HG02970 (cell line): ENCODE measurements around the gene BLM.
"Not testable (repeated sequence)": the region's sequence is repeated elsewhere in the genome, so short reads cannot be mapped to it uniquely, and the experiment has no call there.

ENCODE experiments used
- ATAC-seq: cut with Tn5 transposase; IDR thresholded peaks from one replicate; pipeline ENCODE4 v1.9.1; 2021; ENCODE audit warnings: mild to moderate bottlenecking, moderate library complexity, moderate number of reproducible peaks; ENCODE audit not compliant: unreplicated experiment, low FRiP score

The BLM gene

DNA sequence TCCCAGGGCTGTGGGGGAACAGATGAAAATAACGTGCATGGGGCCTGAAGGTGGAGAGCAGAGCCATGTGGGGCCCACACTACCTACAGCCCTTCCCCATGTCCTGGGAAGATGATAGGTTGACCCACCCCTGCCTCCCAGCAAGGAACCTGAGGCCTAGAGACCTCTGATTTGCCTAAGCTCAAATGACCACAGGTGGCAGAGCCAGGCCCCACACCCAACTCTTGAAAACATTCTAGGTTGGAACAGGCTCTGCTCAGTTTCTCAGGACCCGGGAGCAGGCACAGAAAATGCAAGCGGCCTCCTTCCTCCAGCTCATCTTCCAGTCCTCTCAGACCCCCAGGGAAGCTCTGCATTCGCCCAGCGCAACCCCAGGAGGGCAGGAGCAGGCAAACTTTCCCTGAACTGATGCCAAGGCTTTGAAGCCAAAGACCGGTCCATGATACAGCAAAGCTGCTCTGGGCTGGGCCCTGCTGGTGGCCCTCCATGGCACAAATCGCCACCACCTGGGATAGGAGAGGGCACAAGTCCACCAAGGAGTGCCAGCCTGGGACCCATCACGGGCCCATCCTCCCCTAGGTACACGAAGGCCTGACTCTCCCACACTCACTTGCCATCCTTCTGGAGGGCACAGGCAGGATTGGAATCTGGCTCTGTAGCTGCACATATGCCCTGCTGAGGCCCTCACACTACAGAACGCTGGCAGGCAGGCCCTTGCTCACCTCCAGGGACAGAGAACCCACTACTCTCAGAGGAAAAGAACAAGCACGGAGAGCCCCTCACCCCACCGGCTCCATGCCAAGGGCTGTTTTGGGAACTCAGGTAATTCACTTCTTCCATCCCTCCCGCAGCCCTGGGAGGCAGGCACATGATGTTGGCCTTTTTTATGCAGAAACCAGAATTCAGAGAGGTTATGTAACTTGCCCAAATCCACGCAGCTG lies 100.2 kb downstream of the BLM start:
- no peak for ATAC-seq

DNA sequence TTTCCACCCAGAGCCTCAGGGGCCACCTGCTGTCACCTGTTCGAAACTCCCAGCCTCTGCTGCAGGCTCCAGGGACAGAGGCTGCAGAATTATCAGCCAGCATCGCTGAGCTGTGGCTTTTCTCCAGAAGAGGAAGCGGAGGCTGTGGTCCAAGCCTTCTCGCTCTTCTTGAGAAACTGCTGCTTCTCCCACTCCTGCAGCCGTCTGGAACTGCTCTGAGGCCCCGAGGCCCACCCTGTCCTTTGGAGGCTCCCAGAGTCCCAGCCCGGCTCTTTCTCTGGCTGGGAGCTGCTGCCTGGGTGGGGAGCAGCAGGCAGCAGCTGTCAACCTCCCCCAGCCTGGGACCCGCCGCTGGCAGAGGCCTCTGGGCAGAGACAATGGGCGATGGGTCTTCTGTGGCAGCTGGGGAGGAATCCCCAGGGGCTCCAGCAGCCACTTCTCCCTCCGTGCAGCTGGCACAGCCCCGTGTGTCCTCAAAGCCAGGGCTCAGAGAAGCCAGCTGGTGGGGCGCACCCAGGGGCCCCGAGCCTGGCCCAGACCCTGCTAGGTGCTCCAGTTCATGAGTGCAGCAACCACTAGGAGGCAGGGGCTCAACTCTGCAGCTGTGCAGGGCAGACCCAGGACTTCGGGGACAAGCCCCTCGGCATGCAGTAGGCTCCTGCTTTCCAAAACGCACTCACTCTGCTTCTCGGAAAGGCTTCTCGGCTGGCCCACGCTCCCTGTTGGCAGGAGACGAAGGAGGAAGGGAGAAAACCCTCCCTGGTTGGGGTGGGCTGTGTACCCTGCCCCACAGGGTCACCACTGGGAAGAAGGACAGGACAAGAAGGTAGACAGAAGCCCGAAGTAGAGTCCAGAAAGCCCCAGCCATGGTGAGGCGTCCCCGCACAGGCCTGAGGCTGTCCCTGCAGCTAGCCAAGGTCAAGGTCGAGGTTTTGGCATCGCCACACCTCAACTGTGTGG lies 101.4 kb downstream of the BLM start:
- no peak for ATAC-seq

DNA sequence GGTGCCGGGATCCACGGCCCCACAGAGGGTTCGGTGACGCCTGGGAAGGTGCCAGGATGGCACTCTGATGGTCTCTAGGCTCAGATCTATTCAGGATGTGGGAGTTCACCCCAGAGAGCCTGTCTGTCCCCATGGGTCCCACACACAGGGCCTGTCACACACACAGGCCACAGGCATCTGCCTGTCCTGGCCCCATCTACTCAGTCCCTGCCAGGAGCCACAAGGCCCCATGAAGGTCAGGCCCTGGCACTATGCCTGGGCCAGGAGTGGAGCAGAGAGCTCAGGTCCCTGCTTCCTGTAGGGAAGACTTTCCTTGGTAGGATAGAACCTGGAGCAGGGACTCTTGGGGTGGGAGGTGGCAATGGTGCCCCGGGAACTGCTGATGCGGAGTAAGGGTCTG lies 102.2 kb downstream of the BLM start:
- no peak for ATAC-seq

DNA sequence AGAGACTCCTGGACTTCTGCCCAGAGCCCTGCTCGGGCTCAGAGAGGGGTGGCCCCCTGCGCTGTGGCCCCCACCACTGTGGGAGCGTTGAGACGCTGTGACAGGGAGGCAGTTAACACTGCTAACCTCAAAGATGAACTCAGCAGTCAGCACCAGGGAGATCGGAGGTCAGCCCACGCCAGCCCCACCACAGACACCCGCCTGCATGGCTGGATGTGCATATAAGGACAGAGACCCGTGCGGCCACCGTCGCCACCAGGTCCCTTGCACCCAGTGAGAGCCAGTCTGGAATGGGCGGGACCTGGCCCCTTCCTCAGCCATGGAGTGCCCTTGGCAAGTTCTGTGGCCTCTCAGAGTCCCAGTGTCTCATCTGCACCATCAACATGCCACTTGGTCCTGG lies 102.7 kb downstream of the BLM start:
- ATAC-seq = no peak

DNA sequence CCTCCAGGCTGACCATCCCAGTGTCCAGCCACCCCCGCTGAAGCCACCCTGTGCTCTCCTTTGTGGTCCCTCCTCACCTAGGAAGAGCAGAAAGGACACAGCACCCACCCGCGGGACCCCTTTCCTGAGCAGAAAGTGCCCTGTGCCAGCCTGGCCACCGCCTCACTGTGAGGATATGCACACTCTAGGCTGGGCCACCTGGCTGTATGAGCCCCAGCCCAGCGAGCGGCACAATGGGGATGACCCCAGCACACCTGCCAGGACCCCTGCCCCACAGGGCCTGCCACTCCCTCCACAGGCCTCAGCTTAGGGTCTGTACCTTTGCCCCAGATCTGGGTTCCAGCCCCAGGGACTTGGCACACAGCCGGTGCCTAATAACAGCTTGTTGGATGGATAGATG lies 103.3 kb downstream of the BLM start:
- no peak for ATAC-seq

DNA sequence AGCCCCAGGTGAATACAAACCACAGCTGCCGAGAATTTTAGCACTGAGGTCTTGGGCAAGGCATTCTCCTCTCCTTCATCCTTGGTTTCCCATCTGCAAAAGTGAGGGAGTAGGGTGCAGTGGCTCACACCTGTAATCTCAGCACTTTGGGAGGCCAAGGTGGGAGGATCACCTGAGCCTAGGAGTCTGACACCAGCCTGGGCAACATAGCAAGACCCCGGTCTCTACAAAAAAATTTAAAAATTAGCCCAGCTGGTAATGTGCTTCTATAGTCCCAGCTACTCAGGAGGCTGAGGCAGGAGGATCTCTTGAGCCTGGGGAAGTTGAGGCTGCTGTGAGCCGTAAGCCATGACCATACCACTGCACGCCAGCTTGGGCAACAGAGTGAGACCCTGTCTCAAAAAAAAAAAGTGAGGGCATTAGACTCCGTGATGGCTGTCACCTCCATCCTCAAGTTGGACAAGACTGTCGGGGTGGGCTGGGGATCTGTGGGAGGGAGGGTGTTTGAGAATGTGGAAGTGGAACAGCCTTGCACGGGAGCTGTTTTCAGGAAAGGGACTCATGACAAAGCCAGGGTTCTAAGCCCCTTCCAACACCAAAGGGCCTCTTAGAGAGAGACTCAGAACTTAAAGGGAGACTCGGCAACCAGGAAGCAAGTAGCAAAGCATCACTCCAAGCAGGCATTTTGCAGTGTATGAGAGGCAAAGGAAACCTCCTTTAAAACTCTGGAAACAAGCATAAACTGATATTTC lies 105.2 kb downstream of the BLM start:
- ATAC-seq = no peak

DNA sequence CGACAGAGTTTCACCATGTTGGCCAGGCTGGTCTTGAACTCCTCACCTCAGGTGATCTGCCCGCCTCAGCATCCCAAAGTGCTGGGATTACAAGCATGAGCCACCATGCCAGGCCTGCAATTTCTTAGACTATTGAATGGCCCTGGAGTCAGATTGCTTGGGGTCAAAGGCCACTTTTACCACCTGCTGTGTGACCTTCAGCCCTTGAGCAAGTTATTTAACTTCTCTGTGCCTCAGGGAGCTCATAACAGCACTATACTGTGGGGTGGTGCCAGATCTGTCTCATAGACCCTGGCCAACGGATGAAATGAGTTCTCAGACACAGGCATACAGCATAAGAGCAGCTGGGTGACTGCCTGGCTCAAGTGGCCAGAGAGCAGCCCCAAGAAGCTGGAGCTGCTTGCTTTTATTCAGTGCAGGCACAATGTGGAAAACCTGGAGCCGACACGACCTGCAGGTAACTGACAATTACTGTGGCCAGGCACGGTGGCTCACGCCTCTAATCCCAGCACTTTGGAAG lies 106.4 kb downstream of the BLM start:
- ATAC-seq = no peak

DNA sequence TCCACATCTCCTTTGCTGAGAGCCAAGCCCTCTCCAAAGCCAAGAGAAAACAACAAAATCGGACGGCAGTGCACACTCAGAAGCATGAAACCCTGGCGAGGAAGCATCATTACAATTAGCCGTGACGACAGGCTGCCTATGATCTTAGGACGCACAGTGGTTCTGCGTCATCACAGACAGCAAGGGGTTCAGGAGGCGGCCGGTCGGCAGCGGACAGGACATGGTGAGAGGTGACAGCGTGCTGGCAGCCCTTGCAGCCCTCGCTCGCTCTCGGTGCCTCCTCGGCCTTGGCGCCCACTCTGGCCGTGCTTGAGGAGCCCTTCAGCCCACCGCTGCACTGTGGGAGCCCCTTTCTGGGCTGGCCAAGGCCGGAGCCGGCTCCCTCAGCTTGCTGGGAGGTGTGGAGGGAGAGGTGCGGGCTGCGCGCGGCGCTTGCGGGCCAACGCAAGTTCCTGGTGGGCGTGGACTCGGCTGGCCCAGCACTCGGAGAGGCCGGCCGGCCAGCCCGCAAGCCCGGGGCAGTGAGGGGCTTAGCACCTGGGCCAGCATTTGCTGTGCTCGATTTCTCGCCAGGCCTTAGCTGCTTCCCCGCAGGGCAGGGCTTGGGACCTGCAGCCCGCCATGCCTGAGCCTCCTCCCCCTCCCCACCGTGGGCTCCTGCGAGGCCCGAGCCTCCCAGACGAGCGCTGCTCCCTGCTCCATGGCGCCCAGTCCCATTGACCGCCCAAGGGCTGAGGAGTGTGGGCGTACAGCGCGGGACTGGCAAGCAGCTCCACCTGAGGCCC lies 108.2 kb downstream of the BLM start:
- not testable (repeated sequence) for ATAC-seq

DNA sequence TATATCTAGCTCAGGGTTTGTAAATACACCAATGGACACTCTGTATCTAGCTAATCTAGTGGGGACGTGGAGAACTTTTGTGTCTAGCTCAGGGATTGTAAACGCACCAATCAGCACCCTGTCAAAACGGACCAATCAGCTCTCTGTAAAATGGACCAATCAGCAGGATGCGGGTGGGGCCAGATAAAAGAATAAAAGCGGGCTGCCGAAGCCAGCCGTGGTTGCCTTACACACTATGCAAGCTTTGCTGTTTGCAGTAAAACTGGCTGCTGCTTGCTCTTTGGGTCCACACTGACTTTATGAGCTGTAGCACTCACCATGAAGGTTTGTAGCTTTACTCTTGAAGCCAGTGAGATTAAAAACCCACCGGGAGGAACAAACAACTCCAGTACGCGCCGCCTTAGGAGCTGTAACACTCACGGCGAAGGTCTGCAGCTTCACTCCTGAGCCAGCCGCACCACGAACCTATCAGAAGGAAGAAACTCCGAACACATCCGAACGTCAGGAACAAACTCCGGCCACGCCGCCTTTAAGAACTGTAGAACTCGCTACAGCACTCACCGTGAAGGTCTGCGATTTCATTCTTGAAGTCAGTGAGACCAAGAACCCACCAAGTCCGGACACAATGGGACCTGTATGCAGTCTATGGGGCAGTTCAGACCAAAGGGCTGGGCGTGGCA lies 109.2 kb downstream of the BLM start:
- ATAC-seq = not testable (repeated sequence)

DNA sequence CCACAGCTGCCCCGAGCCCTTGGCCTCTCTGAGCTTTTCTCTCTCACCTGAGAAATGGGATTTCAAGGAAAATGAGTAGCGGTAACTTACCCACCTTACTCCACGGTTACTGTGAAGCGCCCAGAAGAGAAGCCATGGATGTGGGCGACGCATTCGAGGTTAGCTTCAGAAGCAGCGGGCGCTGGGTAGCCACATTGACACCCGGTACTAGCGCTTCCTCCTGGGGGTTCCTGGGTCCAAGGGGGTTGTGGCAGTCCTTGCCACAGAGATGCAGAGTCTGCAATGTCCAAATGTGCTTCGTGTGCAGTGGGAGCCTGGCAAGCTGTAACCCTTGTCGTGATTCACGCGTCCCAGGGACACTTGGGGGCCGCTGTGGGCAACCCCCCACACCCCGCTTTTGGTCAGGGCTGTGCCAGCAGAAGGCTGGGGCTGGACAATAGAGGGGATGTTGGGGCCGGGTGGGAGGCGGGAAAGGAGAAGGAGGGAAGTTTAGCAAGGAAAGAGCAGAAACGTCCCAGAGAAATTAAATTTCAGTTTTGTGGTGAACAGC lies 109.8 kb downstream of the BLM start:
- ATAC-seq = no peak

DNA sequence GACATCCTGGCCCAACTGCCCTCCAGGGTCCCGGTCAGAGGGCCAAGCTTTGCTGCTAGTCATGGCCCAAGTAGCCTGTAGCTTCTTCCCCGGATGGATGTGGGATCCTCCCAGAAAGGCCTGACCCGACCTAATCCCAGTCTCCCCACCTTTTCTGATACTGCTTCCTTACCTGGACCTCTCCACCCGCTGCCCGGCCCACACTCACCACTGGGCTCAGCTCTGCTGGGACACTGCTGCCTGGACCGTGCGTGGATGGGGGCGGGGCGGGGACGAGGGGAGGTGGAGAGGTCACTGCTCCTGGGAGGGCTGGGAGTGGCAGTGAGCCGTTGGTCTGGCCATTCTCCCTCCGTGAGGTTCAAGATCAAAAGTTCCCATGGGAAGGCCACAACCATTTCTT lies 111.0 kb downstream of the BLM start:
- no peak for ATAC-seq

DNA sequence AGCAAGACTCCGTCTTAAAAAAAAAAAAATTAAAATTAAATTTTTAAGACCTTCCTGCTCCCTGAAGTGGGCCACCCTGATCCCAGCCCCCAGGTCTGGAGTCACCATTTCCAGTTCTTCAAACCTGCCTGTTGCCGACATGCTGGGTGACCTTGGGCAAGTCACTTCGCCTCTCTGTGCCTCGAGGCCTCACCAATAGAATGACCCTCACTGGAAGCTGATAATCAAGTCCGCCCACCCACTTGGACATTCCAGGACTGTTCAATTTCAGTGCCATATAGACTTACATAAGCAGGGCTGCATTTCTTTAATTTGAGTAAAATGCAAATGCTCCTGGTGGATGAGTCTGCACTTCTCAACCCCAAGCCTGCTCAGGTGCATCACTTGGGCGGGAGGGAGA lies 112.0 kb downstream of the BLM start:
- ATAC-seq = no peak

DNA sequence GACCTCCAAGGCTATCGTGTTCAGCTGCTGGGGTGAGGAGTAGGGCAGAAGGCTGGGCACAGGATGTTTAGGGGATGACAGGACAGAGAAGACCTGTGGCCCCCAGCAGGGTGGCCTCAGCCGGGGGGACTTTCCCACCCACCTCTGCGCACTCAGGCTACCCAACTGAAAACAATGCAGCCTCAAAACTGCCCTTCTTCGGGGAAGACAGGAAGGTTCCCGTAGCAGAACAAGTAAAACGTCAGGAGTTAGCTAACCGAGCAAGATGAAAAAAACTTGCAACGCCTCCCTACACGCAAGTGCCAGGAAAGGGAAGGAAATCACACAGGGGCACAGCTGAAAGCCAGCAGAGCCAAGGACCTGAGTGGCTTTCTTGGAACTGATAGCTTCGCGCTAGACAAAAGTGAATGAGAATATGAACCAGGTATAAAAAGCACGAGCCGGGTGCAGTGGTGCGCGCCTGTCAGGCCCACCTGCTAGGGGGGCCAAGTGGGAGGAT lies 112.8 kb downstream of the BLM start:
- no peak for ATAC-seq

DNA sequence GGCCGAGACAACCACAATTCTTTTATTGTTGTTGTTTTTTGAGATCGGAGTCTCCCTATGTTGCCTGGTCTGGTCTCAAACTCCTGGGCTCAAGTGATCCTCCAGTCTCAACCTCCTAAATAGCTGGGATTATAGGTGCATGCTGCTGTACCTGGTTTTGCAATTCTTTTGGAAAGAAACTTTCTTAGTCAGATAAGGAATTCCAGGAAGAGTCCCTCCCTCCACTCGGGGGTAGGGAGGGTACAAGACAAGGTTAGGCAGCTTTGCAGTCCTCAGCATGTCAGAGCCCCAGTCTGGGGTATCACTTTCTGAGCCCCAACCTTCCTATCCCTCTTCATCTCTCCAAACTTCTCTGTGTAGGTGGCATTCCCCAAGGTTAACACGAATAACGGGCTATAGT lies 117.5 kb downstream of the BLM start:
- ATAC-seq = no peak

DNA sequence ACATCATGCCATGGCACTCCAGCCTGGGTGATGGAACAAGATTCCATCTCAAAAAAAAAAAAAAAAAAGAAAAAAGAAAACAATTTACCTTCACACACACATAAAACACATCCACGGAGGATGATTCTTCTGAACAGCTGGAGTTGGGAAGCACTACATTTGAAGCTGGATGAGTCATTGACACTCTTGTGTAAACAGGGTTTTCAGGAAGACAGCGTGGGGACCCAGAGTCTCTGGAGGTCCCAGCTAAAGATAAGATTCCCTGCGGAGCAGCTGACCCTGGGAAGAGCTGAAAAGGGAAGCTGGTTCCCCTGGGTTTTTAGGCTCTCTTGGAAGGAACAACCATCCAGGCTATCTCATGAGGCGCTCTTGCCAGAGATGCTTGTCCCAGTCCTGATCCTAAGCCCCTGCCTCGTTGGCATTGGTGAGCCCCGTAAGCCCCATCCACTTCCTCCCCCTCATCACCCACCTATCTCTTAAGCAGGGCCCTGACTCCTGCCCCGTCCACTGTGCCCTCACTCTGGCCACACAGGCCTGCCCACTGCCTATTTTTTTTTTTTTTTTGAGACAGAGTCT lies 119.2 kb downstream of the BLM start:
- no peak for ATAC-seq

DNA sequence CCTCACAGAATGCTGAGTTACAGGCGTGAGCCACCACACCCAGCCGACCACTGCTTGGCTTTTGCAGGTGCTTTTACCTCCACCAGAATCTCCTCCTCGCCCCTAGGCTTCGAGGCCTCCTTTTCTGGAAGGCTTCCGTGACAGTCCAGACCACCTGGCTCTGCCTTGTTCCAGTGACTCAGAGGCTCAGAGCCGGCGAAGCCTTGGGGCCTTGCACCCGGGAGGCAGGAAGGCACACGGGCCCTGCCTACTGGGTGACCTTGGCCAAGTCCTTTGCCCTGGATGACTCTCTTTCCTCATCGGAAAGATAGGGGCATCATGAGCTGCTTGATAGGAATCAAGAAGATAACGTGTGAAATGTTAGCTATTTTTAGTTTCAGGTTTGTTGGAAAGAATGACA lies 119.9 kb downstream of the BLM start:
- ATAC-seq = no peak

DNA sequence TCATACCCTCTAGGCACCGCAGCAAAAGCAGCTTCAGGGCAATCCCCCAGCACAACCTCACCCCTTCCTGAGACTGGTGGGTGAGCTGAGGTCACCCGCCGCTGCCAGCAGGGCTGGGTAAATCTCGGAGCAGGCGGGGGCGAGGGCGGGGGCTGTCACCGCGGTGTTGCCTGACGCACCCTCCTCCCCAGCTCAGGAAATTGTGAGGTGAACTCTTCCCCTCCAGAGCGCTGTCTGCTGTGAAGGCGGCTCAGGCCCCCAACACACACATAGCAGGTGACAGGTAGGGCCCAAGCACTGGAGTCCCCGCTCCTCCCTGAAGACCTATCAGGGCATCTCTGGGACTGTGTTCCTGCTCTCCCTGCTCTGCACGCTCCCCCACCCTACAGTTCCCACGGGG lies 121.0 kb downstream of the BLM start:
- ATAC-seq = no peak

DNA sequence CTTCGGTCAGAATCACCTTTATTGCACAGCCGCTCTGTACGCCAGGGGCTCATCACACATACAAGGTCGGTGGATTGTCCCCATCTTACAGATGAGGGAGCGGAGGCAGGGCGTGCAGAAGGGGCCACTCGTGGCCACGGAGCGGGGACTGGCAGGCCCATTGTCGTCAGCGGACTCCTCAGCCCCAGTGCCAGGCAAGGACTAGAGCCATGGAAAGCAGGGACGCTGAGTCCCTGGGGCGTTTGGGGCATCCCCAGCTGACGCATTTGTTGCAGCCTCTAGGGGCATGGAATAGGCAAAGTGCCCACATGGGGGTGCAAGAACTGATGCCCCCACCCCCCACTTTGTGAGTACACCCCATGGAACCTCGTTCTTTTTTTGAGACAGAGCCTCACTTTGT lies 121.4 kb downstream of the BLM start:
- ATAC-seq = no peak
